ACC112 (cell line): ENCODE data around the gene TUBB1.
"Not testable (repeated sequence)": the region's sequence is repeated elsewhere in the genome, so short reads cannot be mapped to it uniquely, and the experiment has no call there.

ENCODE experiments used
- H2AFZ ChIP-seq: fragments of 200-600 bp; sonication (generic); one replicate; pipeline ENCODE4 v1.6.0; 2017; ENCODE audit warnings: antibody characterized with exemption, low read length; ENCODE audit not compliant: unreplicated experiment
- H3K27ac ChIP-seq: fragments of 200-600 bp; sonication (generic); 2 replicates; pipeline ENCODE4 v1.5.1; 2014; ENCODE audit warnings: low read depth, mild to moderate bottlenecking, antibody characterized with exemption, low read length, moderate library complexity
- H3K27me3 ChIP-seq: fragments of 200-600 bp; sonication (generic); 2 replicates; pipeline ENCODE4 v1.6.1; 2014; ENCODE audit warnings: mild to moderate bottlenecking, antibody characterized with exemption, low read length, moderate library complexity, mixed read lengths; ENCODE audit not compliant: insufficient read depth
- H3K36me3 ChIP-seq: fragments of 200-600 bp; sonication (generic); 2 replicates; pipeline ENCODE4 v1.6.1; 2016; ENCODE audit warnings: mild to moderate bottlenecking, antibody characterized with exemption, low read length, moderate library complexity, mixed read lengths; ENCODE audit not compliant: insufficient read depth
- H3K4me1 ChIP-seq: fragments of 200-600 bp; sonication (generic); one replicate; pipeline ENCODE4 v1.6.1; 2016; ENCODE audit warnings: low read length, mixed read lengths; ENCODE audit not compliant: insufficient read depth, unreplicated experiment, control insufficient read depth
- H3K4me3 ChIP-seq: fragments of 200-600 bp; sonication (generic); 2 replicates; pipeline ENCODE4 v1.5.1; 2014; ENCODE audit warnings: mild to moderate bottlenecking, low read depth, low read length
- H3K79me2 ChIP-seq: fragments of 200-600 bp; sonication (generic); one replicate; pipeline ENCODE4 v1.6.0; 2016; ENCODE audit warnings: low read length; ENCODE audit not compliant: control insufficient read depth, unreplicated experiment, insufficient read depth

The TUBB1 gene

GRCh38 chr20:59033093-59033492 lies 13.9 kb downstream of the TUBB1 start:
- Histone ChIP-seq H3K27ac (peak overlapping the region; percentile 51), H3K4me3 (peak overlapping the region; percentile 86), H3K79me2 (peaks cover 58% of the 10 kb centered on the region), H3K36me3 (peaks cover 44% of the 10 kb centered on the region), H3K4me1 (peaks cover 34% of the 10 kb centered on the region), H3K27me3 (no peaks in the 10 kb centered on the region), H2AFZ (no peak overlapping the region)

- Histone ChIP-seq H3K36me3 (peaks cover 38% of the 10 kb centered on the region), H3K27ac (no peak overlapping the region), H3K4me3 (no peak overlapping the region)
Measured at GRCh38 chr20:59033616-59034165, 14.5 kb downstream of the TUBB1 start.

GRCh38 chr20:59035381-59035780 lies 16.2 kb downstream of the TUBB1 start:
- Histone ChIP-seq H3K79me2 (peaks cover 58% of the 10 kb centered on the region), H3K4me1 (peaks cover 24% of the 10 kb centered on the region), H3K36me3 (peaks cover 28% of the 10 kb centered on the region)

More at GRCh38 chr20:59033616-59034165, 14.5 kb downstream of the TUBB1 start:
- H3K79me2 ChIP-seq: peaks cover 58% of the 10 kb centered on the region
- H3K27me3 ChIP-seq: no peaks in the 10 kb centered on the region
- peaks cover 28% of the 10 kb centered on the region for H3K4me1 ChIP-seq
- H2AFZ ChIP-seq: no peak overlapping the region

GRCh38 chr20:59037386-59037785 lies 18.2 kb downstream of the TUBB1 start:
- H3K27ac ChIP-seq: no peak overlapping the region
- H2AFZ ChIP-seq: no peak overlapping the region
- no peak overlapping the region for H3K4me3 ChIP-seq
- H3K27me3 ChIP-seq: no peaks in the 10 kb centered on the region
- peaks cover 30% of the 10 kb centered on the region for H3K4me1 ChIP-seq
- peaks cover 61% of the 10 kb centered on the region for H3K79me2 ChIP-seq
- H3K36me3 ChIP-seq: peaks cover 33% of the 10 kb centered on the region

More at GRCh38 chr20:59035381-59035780, 16.2 kb downstream of the TUBB1 start:
- Histone ChIP-seq H3K27me3 (no peaks in the 10 kb centered on the region), H2AFZ (no peak overlapping the region), H3K27ac (no peak overlapping the region), H3K4me3 (no peak overlapping the region)

- Histone ChIP-seq H3K27ac (no peak overlapping the region), H2AFZ (no peak overlapping the region), H3K4me3 (0 out of 2 replicates have a peak overlapping the region, but pooled peaks have one; percentile 24), H3K79me2 (peaks cover 63% of the 10 kb centered on the region), H3K4me1 (peaks cover 31% of the 10 kb centered on the region), H3K27me3 (no peaks in the 10 kb centered on the region), H3K36me3 (peaks cover 33% of the 10 kb centered on the region)
Measured at GRCh38 chr20:59039233-59039632, 20.0 kb downstream of the TUBB1 start.

- H3K4me1 ChIP-seq: peaks cover 31% of the 10 kb centered on the region
- H3K4me3 ChIP-seq: peak overlapping the region; percentile 86
- H3K27me3 ChIP-seq: no peaks in the 10 kb centered on the region
- peaks cover 28% of the 10 kb centered on the region for H3K36me3 ChIP-seq
- H2AFZ ChIP-seq: no peak overlapping the region
- H3K27ac ChIP-seq: no peak overlapping the region
- H3K79me2 ChIP-seq: peaks cover 61% of the 10 kb centered on the region
Measured at GRCh38 chr20:59040667-59041066, 21.4 kb downstream of the TUBB1 start.

GRCh38 chr20:59041487-59041886 lies 22.3 kb downstream of the TUBB1 start:
- H3K27me3 ChIP-seq, H2AFZ ChIP-seq: not testable (repeated sequence)
- peak overlapping the region; percentile 49 for H3K27ac ChIP-seq
- peak overlapping the region; percentile 86 for H3K4me3 ChIP-seq
- H3K4me1 ChIP-seq: peaks cover 31% of the 10 kb centered on the region
- H3K36me3 ChIP-seq: peaks cover 19% of the 10 kb centered on the region
- H3K79me2 ChIP-seq: peaks cover 55% of the 10 kb centered on the region

GRCh38 chr20:59042151-59042795 lies 23.0 kb downstream of the TUBB1 start, which contains the start of gene PRELID3B:
TSS of gene PRELID3B (minus strand) at chr20:59042786. CDS start at chr20:59042730, 56 bp downstream.
- Histone ChIP-seq H3K27ac (peak within 1 kb of the TSS; percentile 49), H3K27me3 (no peaks in the 10 kb centered on the region), H3K79me2 (peaks cover 54% of the 10 kb centered on the region), H3K4me1 (peaks cover 31% of the 10 kb centered on the region), H2AFZ (peak within 1 kb of the TSS; percentile 87), H3K4me3 (peak within 1 kb of the TSS; percentile 86), H3K36me3 (peaks cover 14% of the 10 kb centered on the region)

GRCh38 chr20:59042796-59043631 lies 23.8 kb downstream of the TUBB1 start:
- Histone ChIP-seq H3K4me1 (peaks cover 34% of the 10 kb centered on the region), H3K36me3 (peaks cover 9% of the 10 kb centered on the region), H2AFZ (peak overlapping the region; percentile 87), H3K4me3 (peak overlapping the region; percentile 86), H3K27me3 (no peaks in the 10 kb centered on the region), H3K27ac (no peak overlapping the region), H3K79me2 (peaks cover 46% of the 10 kb centered on the region)

GRCh38 chr20:59043698-59044097 lies 24.5 kb downstream of the TUBB1 start:
- Histone ChIP-seq H3K27ac (no peak overlapping the region), H3K79me2 (peaks cover 39% of the 10 kb centered on the region), H2AFZ (peak overlapping the region; percentile 67), H3K4me3 (no peak overlapping the region), H3K36me3 (peaks cover 7% of the 10 kb centered on the region; the same call in 1 of the 2 replicates), H3K27me3 (no peaks in the 10 kb centered on the region), H3K4me1 (peaks cover 40% of the 10 kb centered on the region)
